SU-DHL-6 (cell line): Measurements from ENCODE around the gene GALNT12.

Source experiments
- H2AFZ ChIP-seq: fragments of 200-600 bp; sonication (generic); 2 replicates; pipeline ENCODE4 v1.6.1; 2014; ENCODE audit warnings: low read depth, mild to moderate bottlenecking, moderate library complexity, mixed read lengths, antibody characterized with exemption, low read length; ENCODE audit not compliant: severe bottlenecking
- H3F3A ChIP-seq: fragments of 200-600 bp; shearing (Covaris generic); 2 replicates; pipeline ENCODE4 v1.6.0; 2016; ENCODE audit warnings: antibody characterized with exemption, mild to moderate bottlenecking; ENCODE audit not compliant: insufficient read depth
- H3K27ac ChIP-seq: fragments of 200-600 bp; sonication (generic); 2 replicates; pipeline ENCODE4 v1.5.1; 2016; ENCODE audit warnings: low read depth, mild to moderate bottlenecking, low read length, moderate library complexity, mixed read lengths
- H3K27me3 ChIP-seq: fragments of 200-600 bp; sonication (generic), shearing (Covaris generic); 2 replicates; pipeline ENCODE4 v1.6.0; 2014; ENCODE audit warnings: mild to moderate bottlenecking, low read length
- H3K36me3 ChIP-seq: fragments of 200-600 bp; sonication (generic); 2 replicates; pipeline ENCODE4 v1.6.1; 2014; ENCODE audit warnings: mild to moderate bottlenecking, low read length, mixed read lengths
- H3K4me2 ChIP-seq: fragments of 300-600, 200-600 bp; shearing (Covaris generic), sonication (generic); 2 replicates; pipeline ENCODE4 v1.6.0; 2014; ENCODE audit warnings: low read length, low read depth, mild to moderate bottlenecking; ENCODE audit not compliant: poor library complexity, severe bottlenecking
- H3K4me3 ChIP-seq: fragments of 200-600 bp; sonication (generic); 2 replicates; pipeline ENCODE4 v1.5.1; 2014; ENCODE audit warnings: antibody characterized with exemption, low read length, mild to moderate bottlenecking, mixed read lengths; ENCODE audit not compliant: insufficient read depth, poor library complexity, severe bottlenecking
- H3K79me2 ChIP-seq: fragments of 200-600 bp; sonication (generic); 2 replicates; pipeline ENCODE4 v1.6.1; 2014; ENCODE audit warnings: mild to moderate bottlenecking, low read length, moderate library complexity; ENCODE audit not compliant: insufficient read depth
- H3K9ac ChIP-seq: fragments of 200-600 bp; sonication (generic); 2 replicates; pipeline ENCODE4 v1.7.0; 2014; ENCODE audit warnings: mild to moderate bottlenecking, low read length
- H3K9me2 ChIP-seq: fragments of 200-600 bp; sonication (generic); replicated peaks from 2 replicates; pipeline ENCODE4 v1.6.1; 2014; ENCODE audit warnings: low read length; ENCODE audit not compliant: insufficient read depth
- H3K9me3 ChIP-seq: fragments of 200-600 bp; sonication (generic); 2 replicates; pipeline ENCODE4 v1.6.1; 2014; ENCODE audit warnings: low read length, mixed read lengths; ENCODE audit not compliant: insufficient read depth
- H4K20me1 ChIP-seq: fragments of 200-600 bp; sonication (generic); 2 replicates; pipeline ENCODE4 v1.6.1; 2014; ENCODE audit warnings: low read depth, mild to moderate bottlenecking, antibody characterized with exemption, low read length, moderate library complexity, mixed read lengths
- EZH2phosphoT487 ChIP-seq: fragments of 200-600 bp; sonication (generic), shearing (Covaris generic); conservative IDR thresholded peaks from 2 replicates; pipeline ENCODE4 v1.6.1; 2018; ENCODE audit warnings: mild to moderate bottlenecking, antibody characterized with exemption, low read length, moderate library complexity, mixed read lengths
- TF ChIP-seq, protein P1 (sequence below): fragments of 200-600 bp; sonication (generic); IDR thresholded peaks from one replicate; pipeline ENCODE4 v1.5.1; 2017; ENCODE audit warnings: antibody characterized with exemption, mild to moderate bottlenecking, low read length, moderate library complexity; ENCODE audit not compliant: insufficient read depth, poor library complexity, severe bottlenecking

GALNT12 gene

DNA sequence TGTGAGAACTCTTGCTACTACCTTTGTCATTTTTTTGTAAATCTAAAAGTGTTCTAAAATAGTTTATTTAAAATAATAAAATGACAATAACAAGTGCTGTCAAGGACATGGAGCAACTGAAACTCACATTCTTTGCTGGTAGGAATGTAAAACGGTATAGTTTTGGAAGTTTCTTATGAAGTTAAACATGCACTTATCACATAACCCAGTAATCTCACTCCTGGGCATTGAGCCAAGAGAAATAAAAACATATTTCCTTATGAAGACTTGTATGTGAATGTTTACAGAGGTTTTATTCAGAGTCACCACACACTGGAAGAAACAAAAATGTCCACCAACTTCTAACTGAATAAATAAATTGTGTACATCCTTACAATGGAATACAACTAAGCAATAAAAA, 90.3 kb downstream of the GALNT12 start:
- Histone ChIP-seq H3K9me3 (no peaks in the 10 kb centered on the region; the same call in 1 of the 2 replicates), H3K9me2 (no peaks in the 10 kb centered on the region), H3K36me3 (no peaks in the 10 kb centered on the region), H3K4me3 (no peak overlapping the region), H3K9ac (no peak overlapping the region), H3K27me3 (no peaks in the 10 kb centered on the region), H3F3A (no peaks in the 10 kb centered on the region), H4K20me1 (no peaks in the 10 kb centered on the region), H3K79me2 (no peaks in the 10 kb centered on the region), H2AFZ (no peak overlapping the region), H3K27ac (no peak overlapping the region), H3K4me2 (no peak overlapping the region)
- TF ChIP-seq EZH2phosphoT487: no peak
- TF ChIP-seq, protein P1, sequence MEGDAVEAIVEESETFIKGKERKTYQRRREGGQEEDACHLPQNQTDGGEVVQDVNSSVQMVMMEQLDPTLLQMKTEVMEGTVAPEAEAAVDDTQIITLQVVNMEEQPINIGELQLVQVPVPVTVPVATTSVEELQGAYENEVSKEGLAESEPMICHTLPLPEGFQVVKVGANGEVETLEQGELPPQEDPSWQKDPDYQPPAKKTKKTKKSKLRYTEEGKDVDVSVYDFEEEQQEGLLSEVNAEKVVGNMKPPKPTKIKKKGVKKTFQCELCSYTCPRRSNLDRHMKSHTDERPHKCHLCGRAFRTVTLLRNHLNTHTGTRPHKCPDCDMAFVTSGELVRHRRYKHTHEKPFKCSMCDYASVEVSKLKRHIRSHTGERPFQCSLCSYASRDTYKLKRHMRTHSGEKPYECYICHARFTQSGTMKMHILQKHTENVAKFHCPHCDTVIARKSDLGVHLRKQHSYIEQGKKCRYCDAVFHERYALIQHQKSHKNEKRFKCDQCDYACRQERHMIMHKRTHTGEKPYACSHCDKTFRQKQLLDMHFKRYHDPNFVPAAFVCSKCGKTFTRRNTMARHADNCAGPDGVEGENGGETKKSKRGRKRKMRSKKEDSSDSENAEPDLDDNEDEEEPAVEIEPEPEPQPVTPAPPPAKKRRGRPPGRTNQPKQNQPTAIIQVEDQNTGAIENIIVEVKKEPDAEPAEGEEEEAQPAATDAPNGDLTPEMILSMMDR: no peak

DNA sequence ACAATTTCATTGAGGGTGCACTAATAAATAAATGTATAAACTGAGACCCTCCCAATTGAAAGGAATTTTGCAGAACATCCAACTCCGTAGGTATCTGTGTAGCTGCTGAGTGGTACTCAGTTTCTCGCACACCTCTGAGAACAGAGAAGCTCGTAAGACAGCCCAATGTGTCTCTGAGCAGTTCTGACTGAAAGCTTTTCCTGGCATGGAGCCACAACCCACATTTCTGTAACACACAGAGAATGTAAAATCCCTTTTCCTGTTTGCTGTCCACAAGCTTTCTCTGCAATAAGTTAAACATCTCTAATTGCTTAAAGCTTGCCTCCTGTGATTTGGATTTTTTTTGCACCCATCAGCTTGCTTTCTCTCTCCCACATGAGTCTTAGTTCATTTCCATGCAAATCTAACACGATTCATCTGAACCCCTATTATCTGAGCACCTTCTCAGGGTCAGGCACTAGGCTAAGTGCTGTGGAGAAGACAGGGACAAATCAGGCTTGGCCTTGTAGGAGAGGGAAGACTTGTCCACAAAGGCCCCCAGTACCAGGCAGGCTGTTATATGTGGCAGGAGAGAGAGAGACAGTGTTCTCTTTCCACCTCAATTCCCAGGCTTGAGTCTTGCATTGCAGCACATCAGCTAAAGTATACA, 92.1 kb downstream of the GALNT12 start:
- no peaks in the 10 kb centered on the region for H3K27me3 ChIP-seq
- TF ChIP-seq, protein P1: no peak
- no peak for TF ChIP-seq EZH2phosphoT487
- H3K9ac ChIP-seq: no peak overlapping the region
- no peak overlapping the region for H3K27ac ChIP-seq
- no peaks in the 10 kb centered on the region for H4K20me1 ChIP-seq
- H3K9me2 ChIP-seq: no peaks in the 10 kb centered on the region
- no peaks in the 10 kb centered on the region for H3K79me2 ChIP-seq
- no peak overlapping the region for H2AFZ ChIP-seq
- H3K9me3 ChIP-seq: no peaks in the 10 kb centered on the region; the same call in 1 of the 2 replicates
- no peaks in the 10 kb centered on the region for H3F3A ChIP-seq
- H3K4me2 ChIP-seq: no peak overlapping the region
- no peaks in the 10 kb centered on the region for H3K36me3 ChIP-seq
- no peak overlapping the region for H3K4me3 ChIP-seq
